ENCODE data around the gene GAPDHS. TPM values are rescaled to one million over a fixed set of nuclear protein-coding genes. Genes with fewer than 3 reads are reported as not detected.
A peak's percentile ranks its signal among the peaks of the same experiment; 100 is the strongest.

The GAPDHS gene
- total and polyA plus RNA-seq, 2 of the 13 experiments (the other 11 are each of a cell fraction or from before 2014, with no cell fraction given) = not detected

DNA sequence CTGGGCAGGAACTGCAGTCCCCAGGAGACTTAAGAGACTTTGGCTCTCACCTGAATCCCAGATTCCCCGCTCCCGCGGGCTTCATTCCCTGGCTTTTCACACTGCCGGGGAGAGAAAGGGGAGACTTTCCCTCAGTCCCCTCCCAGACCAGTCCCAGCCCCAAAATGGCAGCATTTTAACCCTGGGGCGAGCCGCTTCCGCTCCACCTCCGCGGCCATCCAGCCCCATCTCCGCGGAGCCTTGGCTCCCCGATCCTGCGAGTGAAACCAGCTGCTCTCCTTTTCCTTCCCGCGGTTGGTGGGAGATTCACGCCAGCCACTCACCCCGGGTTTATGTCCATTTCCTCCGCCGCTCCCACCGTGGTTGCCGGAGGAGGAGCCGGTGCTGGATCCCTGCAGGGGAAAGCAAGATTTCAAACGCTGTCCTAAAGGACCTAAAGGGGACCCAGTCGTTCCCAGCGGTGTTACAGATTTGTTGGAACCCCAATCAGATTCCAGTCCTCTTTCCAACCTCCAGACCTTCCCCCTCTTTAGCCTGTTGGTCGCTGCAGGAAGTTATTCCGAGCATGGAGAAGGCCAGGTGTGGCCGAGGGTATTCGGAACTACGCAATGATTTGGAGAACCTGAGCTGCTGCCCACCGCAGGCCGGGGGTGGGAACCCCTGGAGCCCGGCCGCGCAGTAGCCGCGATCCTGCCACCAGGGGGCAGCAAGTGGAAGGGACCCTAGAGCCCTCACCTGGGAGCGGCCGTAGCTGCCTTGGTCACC, 23.2 kb upstream of the GAPDHS start (continued):
- TF ChIP-seq, protein P1, sequence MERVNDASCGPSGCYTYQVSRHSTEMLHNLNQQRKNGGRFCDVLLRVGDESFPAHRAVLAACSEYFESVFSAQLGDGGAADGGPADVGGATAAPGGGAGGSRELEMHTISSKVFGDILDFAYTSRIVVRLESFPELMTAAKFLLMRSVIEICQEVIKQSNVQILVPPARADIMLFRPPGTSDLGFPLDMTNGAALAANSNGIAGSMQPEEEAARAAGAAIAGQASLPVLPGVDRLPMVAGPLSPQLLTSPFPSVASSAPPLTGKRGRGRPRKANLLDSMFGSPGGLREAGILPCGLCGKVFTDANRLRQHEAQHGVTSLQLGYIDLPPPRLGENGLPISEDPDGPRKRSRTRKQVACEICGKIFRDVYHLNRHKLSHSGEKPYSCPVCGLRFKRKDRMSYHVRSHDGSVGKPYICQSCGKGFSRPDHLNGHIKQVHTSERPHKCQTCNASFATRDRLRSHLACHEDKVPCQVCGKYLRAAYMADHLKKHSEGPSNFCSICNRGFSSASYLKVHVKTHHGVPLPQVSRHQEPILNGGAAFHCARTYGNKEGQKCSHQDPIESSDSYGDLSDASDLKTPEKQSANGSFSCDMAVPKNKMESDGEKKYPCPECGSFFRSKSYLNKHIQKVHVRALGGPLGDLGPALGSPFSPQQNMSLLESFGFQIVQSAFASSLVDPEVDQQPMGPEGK (CRISPR knock-in tag; IDR thresholded peaks at IDR 0.05) = peak; percentile 79
- no peak for TF ChIP-seq ZSCAN20 (CRISPR knock-in tag; IDR thresholded peaks at IDR 0.05; ENCODE audit: borderline replicate concordance)
- no peak for TF ChIP-seq HDAC6 (IDR thresholded peaks at IDR 0.05; ENCODE audit: low read depth, low read length)
- TF ChIP-seq, protein P2, sequence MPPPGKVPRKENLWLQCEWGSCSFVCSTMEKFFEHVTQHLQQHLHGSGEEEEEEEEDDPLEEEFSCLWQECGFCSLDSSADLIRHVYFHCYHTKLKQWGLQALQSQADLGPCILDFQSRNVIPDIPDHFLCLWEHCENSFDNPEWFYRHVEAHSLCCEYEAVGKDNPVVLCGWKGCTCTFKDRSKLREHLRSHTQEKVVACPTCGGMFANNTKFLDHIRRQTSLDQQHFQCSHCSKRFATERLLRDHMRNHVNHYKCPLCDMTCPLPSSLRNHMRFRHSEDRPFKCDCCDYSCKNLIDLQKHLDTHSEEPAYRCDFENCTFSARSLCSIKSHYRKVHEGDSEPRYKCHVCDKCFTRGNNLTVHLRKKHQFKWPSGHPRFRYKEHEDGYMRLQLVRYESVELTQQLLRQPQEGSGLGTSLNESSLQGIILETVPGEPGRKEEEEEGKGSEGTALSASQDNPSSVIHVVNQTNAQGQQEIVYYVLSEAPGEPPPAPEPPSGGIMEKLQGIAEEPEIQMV (CRISPR knock-in tag; IDR thresholded peaks at IDR 0.05; ENCODE audit: low read depth) = 0 out of 2 replicates have a peak, but pooled peaks have one; percentile 23
- TF ChIP-seq, protein P3, sequence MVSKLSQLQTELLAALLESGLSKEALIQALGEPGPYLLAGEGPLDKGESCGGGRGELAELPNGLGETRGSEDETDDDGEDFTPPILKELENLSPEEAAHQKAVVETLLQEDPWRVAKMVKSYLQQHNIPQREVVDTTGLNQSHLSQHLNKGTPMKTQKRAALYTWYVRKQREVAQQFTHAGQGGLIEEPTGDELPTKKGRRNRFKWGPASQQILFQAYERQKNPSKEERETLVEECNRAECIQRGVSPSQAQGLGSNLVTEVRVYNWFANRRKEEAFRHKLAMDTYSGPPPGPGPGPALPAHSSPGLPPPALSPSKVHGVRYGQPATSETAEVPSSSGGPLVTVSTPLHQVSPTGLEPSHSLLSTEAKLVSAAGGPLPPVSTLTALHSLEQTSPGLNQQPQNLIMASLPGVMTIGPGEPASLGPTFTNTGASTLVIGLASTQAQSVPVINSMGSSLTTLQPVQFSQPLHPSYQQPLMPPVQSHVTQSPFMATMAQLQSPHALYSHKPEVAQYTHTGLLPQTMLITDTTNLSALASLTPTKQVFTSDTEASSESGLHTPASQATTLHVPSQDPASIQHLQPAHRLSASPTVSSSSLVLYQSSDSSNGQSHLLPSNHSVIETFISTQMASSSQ (IDR thresholded peaks at IDR 0.05; ENCODE audit: low read depth) = no peak
- TF ChIP-seq, protein P3 (CRISPR knock-in tag; IDR thresholded peaks at IDR 0.05; ENCODE audit: borderline replicate concordance) = peak; percentile 52; the same call in 1 of the 2 replicates
- peak; percentile 78 for TF ChIP-seq RAD21 (CRISPR knock-in tag; IDR thresholded peaks at IDR 0.05)
- TF ChIP-seq, protein P4, sequence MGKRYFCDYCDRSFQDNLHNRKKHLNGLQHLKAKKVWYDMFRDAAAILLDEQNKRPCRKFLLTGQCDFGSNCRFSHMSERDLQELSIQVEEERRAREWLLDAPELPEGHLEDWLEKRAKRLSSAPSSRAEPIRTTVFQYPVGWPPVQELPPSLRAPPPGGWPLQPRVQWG (CRISPR knock-in tag; IDR thresholded peaks at IDR 0.05; ENCODE audit: borderline replicate concordance, low read depth) = no peak
- peak; percentile 39; the same call in 1 of the 2 replicates for TF ChIP-seq ZNF792 (CRISPR knock-in tag; IDR thresholded peaks at IDR 0.05)
- 0 out of 2 replicates have a peak, but pooled peaks have one; percentile 27 for TF ChIP-seq ZSCAN21 (CRISPR knock-in tag; IDR thresholded peaks at IDR 0.05; ENCODE audit: borderline replicate concordance)
- TF ChIP-seq RXRB (CRISPR knock-in tag; IDR thresholded peaks at IDR 0.05; ENCODE audit: borderline replicate concordance) = peak; percentile 64; the same call in 1 of the 2 replicates
- TF ChIP-seq, protein P5, sequence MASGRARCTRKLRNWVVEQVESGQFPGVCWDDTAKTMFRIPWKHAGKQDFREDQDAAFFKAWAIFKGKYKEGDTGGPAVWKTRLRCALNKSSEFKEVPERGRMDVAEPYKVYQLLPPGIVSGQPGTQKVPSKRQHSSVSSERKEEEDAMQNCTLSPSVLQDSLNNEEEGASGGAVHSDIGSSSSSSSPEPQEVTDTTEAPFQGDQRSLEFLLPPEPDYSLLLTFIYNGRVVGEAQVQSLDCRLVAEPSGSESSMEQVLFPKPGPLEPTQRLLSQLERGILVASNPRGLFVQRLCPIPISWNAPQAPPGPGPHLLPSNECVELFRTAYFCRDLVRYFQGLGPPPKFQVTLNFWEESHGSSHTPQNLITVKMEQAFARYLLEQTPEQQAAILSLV (CRISPR knock-in tag; IDR thresholded peaks at IDR 0.05; ENCODE audit: borderline replicate concordance) = peak; percentile 30; the same call in 1 of the 2 replicates
- TF ChIP-seq RBM39 (IDR thresholded peaks at IDR 0.05; ENCODE audit: low read depth, low read length, poor library complexity, severe bottlenecking) = peak; percentile 83
- peak; percentile 49; the same call in 1 of the 2 replicates for TF ChIP-seq ZSCAN9 (CRISPR knock-in tag; IDR thresholded peaks at IDR 0.05; ENCODE audit: borderline replicate concordance)
- TF ChIP-seq ZNF350 (CRISPR knock-in tag; IDR thresholded peaks at IDR 0.05; ENCODE audit: borderline replicate concordance, low read depth) = peak; percentile 65; the same call in 1 of the 2 replicates
- peak; percentile 57; the same call in 1 of the 2 replicates for TF ChIP-seq GTF3A (CRISPR knock-in tag; conservative IDR thresholded peaks at IDR 0.05)
- TF ChIP-seq ZNF292 (CRISPR knock-in tag; IDR thresholded peaks at IDR 0.05; ENCODE audit: borderline replicate concordance, low read depth) = no peak
- peak; percentile 71; the same call in 1 of the 2 replicates for TF ChIP-seq ERF (CRISPR knock-in tag; IDR thresholded peaks at IDR 0.05)
- no peak; the same call in 1 of the 2 replicates for TF ChIP-seq NFKB2 (CRISPR knock-in tag; IDR thresholded peaks at IDR 0.05; ENCODE audit: borderline replicate concordance)
